ENCODE results near the gene SYCN.

GRCh38 chr19:39197808-39198207 lies 6.3 kb downstream of the SYCN start:
- TF ChIP-seq, protein P1, sequence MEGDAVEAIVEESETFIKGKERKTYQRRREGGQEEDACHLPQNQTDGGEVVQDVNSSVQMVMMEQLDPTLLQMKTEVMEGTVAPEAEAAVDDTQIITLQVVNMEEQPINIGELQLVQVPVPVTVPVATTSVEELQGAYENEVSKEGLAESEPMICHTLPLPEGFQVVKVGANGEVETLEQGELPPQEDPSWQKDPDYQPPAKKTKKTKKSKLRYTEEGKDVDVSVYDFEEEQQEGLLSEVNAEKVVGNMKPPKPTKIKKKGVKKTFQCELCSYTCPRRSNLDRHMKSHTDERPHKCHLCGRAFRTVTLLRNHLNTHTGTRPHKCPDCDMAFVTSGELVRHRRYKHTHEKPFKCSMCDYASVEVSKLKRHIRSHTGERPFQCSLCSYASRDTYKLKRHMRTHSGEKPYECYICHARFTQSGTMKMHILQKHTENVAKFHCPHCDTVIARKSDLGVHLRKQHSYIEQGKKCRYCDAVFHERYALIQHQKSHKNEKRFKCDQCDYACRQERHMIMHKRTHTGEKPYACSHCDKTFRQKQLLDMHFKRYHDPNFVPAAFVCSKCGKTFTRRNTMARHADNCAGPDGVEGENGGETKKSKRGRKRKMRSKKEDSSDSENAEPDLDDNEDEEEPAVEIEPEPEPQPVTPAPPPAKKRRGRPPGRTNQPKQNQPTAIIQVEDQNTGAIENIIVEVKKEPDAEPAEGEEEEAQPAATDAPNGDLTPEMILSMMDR (IDR thresholded peaks at IDR 0.05): no peak
- no peak for TF ChIP-seq POLR2A (IDR thresholded peaks at IDR 0.05)

Data from ovary (tissue), 3 donors.